K562 (cell line): ENCODE measurements around the gene RPS6KL1. TPM values are rescaled to one million over a fixed set of nuclear protein-coding genes. Genes with fewer than 3 reads are reported as not detected.

Experiments
- ATF4 ChIP-seq: fragments of 450-650 bp; formaldehyde crosslinking; IDR thresholded peaks from 2 replicates; pipeline ENCODE4 v1.4.0; 2022; ENCODE audit warnings: mild to moderate bottlenecking, moderate library complexity
- ATF7 ChIP-seq: fragments of 450-650 bp; IDR thresholded peaks from 2 replicates; pipeline ENCODE4 v1.7.1; 2014; ENCODE audit warnings: mild to moderate bottlenecking, moderate library complexity
- CREM ChIP-seq: IDR thresholded peaks from 2 replicates; pipeline ENCODE4 v1.6.1; 2014; ENCODE audit warnings: antibody characterized with exemption, low read depth
- HDAC1 ChIP-seq, 2 experiments: fragments of 450-650 bp; IDR thresholded peaks; 2 replicates each; pipeline ENCODE4 v1.6.1; 2016 to 2017; ENCODE audit warnings: inconsistent platforms in 1 of 2, mild to moderate bottlenecking in 1 of 2, moderate library complexity in 1 of 2
- HMGN3 ChIP-seq: IDR thresholded peaks from 2 replicates; pipeline ENCODE4 v1.6.1; 2011; ENCODE audit warnings: borderline replicate concordance, low read depth, mild to moderate bottlenecking, mixed read lengths, low read length; ENCODE audit not compliant: insufficient read length; ENCODE audit errors: extremely low read depth
- JUN ChIP-seq, 2 experiments: sonication (generic) in 1 of 2; formaldehyde crosslinking in 1 of 2; IDR thresholded peaks; 2 replicates each; pipeline versions ENCODE4 v1.6.1 to v1.8.0; 2012 to 2022; ENCODE audit warnings: borderline replicate concordance in 2 of 2, mild to moderate bottlenecking in 2 of 2, improper control_type of control experiment in 1 of 2, low read depth in 1 of 2, low read length in 1 of 2, missing genetic modification reagents in 1 of 2
- L3MBTL2 ChIP-seq: fragments of 450-650 bp; IDR thresholded peaks from 2 replicates; pipeline ENCODE4 v1.6.1; 2016; ENCODE audit warnings: mild to moderate bottlenecking, moderate library complexity
- MBD2 ChIP-seq: sonication (generic); IDR thresholded peaks from 2 replicates; pipeline ENCODE4 v1.6.1; 2016; ENCODE audit warnings: low read depth, borderline replicate concordance
- MYC ChIP-seq, 2 experiments: fragments of 250-450 bp in 1 of 2; sonication (Bioruptor Pico) in 1 of 2; IDR thresholded peaks; 2 replicates each; pipeline versions ENCODE4 v1.5.1 to v1.6.1; 2012 to 2021; ENCODE audit warnings: low read depth in 2 of 2, borderline replicate concordance in 1 of 2, improper control_type of control experiment in 1 of 2, low read length in 1 of 2, mild to moderate bottlenecking in 1 of 2, moderate library complexity in 1 of 2
- PHF8 ChIP-seq: fragments of 200-600 bp; sonication (generic); IDR thresholded peaks from 2 replicates; pipeline ENCODE4 v1.6.1; 2012; ENCODE audit warnings: mixed run types, mild to moderate bottlenecking, inconsistent platforms, low read length, moderate library complexity, borderline replicate concordance
- POLR2A ChIP-seq: fragments of 450-650 bp; conservative IDR thresholded peaks from 2 replicates; pipeline ENCODE4 v1.6.1; 2016
- RBBP5 ChIP-seq: fragments of 200-600 bp; sonication (generic); IDR thresholded peaks from 2 replicates; pipeline ENCODE4 v1.6.1; 2012; ENCODE audit warnings: borderline replicate concordance, mild to moderate bottlenecking, low read length, control low read depth, inconsistent platforms; ENCODE audit not compliant: insufficient read depth, poor library complexity, severe bottlenecking
- SUPT5H ChIP-seq: fragments of 450-650 bp; IDR thresholded peaks from 2 replicates; pipeline ENCODE4 v1.6.1; 2016
- ZFP91 ChIP-seq: sonication (generic); formaldehyde crosslinking; IDR thresholded peaks from 2 replicates; pipeline ENCODE4 v1.8.0; 2022; ENCODE audit warnings: mild to moderate bottlenecking, missing genetic modification reagents
- ZNF324 ChIP-seq: fragments of 250-450 bp; sonication (Bioruptor Pico); IDR thresholded peaks from 2 replicates; pipeline ENCODE4 v1.4.0; 2020; ENCODE audit warnings: mild to moderate bottlenecking
- polyA plus RNA-seq, 8 experiments: library from polyadenylated mRNA; depleted of rRNA in 4 of 8; stranded (reverse) in 5 of 8; unstranded in 3 of 8; fragments of >200 nt; fragmentation: Nextera tagmentation in 2 of 8; fragmentation: Illumina TruSeq in 1 of 8; extraction: Ambion mirVana in 2 of 8; extraction: Trizol in 1 of 8; gene quantifications; 2 replicates each; pipeline versions ENCODE4 v1.2.1 to v1.2.3, GENCODE V29; 2011 to 2014; ENCODE audit warnings: inconsistent platforms in 1 of 8, missing spikeins in 1 of 8
- total RNA-seq, 7 experiments: library from RNA; depleted of rRNA in 6 of 7; stranded (reverse); fragments of >200 nt in 6 of 7; fragmentation: Illumina TruSeq in 2 of 7; extraction: Trizol in 2 of 7; gene quantifications; 2 replicates each; pipeline versions ENCODE4 v1.2.1 to v1.2.3, GENCODE V29; 2011 to 2021; ENCODE audit warnings: low replicate concordance in 1 of 7
- TF ChIP-seq, protein P1 (sequence below): sonication (generic); formaldehyde crosslinking; IDR thresholded peaks from 2 replicates; pipeline ENCODE4 v1.8.1; 2022; ENCODE audit warnings: missing genetic modification reagents
- TF ChIP-seq, protein P2 (sequence below): sonication (generic); formaldehyde crosslinking; IDR thresholded peaks from 2 replicates; pipeline ENCODE4 v1.8.0; 2022; ENCODE audit warnings: missing genetic modification reagents, mild to moderate bottlenecking, moderate library complexity, borderline replicate concordance
- TF ChIP-seq, protein P3 (sequence below): fragments of 450-650 bp; IDR thresholded peaks from one replicate; pipeline ENCODE4 v1.6.1; 2018; ENCODE audit warnings: mild to moderate bottlenecking, moderate library complexity; ENCODE audit not compliant: partially characterized antibody

RPS6KL1 gene
- total and polyA plus RNA-seq, 9 of the 15 experiments (the other 6 are each of a cell fraction or from before 2014, with no cell fraction given) = 0.91 to 15.5 (median 8.1) TPM

DNA sequence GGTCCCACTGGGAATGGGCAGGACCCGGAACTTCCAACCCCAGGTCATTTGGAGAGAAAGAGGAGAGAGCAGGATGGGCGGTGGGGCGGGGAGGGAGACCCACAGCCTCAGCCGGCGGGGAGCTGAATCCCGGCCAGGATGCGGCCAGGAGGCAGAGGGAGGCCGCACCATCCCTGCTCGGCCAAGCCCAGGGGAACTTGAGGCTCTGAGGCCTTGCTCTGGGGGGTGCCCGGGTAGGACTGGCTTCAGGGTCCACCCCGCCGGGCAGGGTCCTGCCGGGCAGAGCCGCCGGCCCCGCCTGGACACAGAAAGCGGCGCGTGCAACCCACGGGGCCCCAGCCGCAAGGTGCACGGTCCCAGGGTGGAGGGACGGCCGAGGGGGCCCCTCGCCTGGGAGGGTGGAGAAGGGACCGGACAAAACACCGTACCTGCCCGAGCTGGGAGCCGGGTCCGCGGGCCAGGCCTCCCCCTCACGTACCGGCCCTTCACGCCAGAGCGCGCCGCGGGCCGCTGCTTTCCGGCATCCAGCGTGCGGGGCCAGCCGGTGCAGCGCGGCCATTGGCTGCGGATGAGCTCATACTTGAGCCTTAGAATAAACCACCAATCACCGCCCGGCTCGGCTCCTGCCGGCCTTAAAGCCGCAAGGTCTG lies at the start of gene RPS6KL1 (continued):
- TF ChIP-seq, protein P1, sequence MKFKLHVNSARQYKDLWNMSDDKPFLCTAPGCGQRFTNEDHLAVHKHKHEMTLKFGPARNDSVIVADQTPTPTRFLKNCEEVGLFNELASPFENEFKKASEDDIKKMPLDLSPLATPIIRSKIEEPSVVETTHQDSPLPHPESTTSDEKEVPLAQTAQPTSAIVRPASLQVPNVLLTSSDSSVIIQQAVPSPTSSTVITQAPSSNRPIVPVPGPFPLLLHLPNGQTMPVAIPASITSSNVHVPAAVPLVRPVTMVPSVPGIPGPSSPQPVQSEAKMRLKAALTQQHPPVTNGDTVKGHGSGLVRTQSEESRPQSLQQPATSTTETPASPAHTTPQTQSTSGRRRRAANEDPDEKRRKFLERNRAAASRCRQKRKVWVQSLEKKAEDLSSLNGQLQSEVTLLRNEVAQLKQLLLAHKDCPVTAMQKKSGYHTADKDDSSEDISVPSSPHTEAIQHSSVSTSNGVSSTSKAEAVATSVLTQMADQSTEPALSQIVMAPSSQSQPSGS = peak; percentile 33; the same call in 1 of the 2 replicates
- no peak for TF ChIP-seq ZNF324 (CRISPR knock-in tag)
- TF ChIP-seq ATF4 = no peak
- TF ChIP-seq, protein P2, sequence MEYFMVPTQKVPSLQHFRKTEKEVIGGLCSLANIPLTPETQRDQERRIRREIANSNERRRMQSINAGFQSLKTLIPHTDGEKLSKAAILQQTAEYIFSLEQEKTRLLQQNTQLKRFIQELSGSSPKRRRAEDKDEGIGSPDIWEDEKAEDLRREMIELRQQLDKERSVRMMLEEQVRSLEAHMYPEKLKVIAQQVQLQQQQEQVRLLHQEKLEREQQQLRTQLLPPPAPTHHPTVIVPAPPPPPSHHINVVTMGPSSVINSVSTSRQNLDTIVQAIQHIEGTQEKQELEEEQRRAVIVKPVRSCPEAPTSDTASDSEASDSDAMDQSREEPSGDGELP (CRISPR knock-in tag) = peak; percentile 38; the same call in 1 of the 2 replicates
- TF ChIP-seq JUN (IDR thresholded peaks at IDR 0.05; ENCODE audit: borderline replicate concordance, low read depth, low read length) = peak; percentile 69
- no peak for TF ChIP-seq JUN (CRISPR knock-in tag; IDR thresholded peaks at IDR 0.05; ENCODE audit: borderline replicate concordance)
- peak; percentile 44; the same call in 1 of the 2 replicates for TF ChIP-seq L3MBTL2
- TF ChIP-seq CREM = 0 out of 2 replicates have a peak, but pooled peaks have one; percentile 13
- peak; percentile 62 for TF ChIP-seq RBBP5
- peak; percentile 38 for TF ChIP-seq HMGN3
- peak; percentile 25; the same call in 1 of the 2 replicates for TF ChIP-seq MBD2
- TF ChIP-seq HDAC1 (IDR thresholded peaks at IDR 0.05) = 0 out of 4 replicates have a peak, but pooled peaks of 1 of the 2 experiments have one; percentile 18
- peak; percentile 69; the same call in 1 of the 2 replicates for TF ChIP-seq PHF8
- TF ChIP-seq, protein P3, sequence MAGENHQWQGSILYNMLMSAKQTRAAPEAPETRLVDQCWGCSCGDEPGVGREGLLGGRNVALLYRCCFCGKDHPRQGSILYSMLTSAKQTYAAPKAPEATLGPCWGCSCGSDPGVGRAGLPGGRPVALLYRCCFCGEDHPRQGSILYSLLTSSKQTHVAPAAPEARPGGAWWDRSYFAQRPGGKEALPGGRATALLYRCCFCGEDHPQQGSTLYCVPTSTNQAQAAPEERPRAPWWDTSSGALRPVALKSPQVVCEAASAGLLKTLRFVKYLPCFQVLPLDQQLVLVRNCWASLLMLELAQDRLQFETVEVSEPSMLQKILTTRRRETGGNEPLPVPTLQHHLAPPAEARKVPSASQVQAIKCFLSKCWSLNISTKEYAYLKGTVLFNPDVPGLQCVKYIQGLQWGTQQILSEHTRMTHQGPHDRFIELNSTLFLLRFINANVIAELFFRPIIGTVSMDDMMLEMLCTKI = no peak
- 0 out of 2 replicates have a peak, but pooled peaks have one; percentile 50 for TF ChIP-seq ZFP91 (CRISPR knock-in tag)
- TF ChIP-seq SUPT5H = peak; percentile 52; the same call in 1 of the 2 replicates
- TF ChIP-seq MYC (IDR thresholded peaks at IDR 0.05; ENCODE audit: low read depth, low read length) = peak; percentile 45; the same call in 1 of the 2 replicates
- TF ChIP-seq MYC (CRISPR knock-in tag; IDR thresholded peaks at IDR 0.05; ENCODE audit: borderline replicate concordance, low read depth) = no peak
- peak; percentile 97 for TF ChIP-seq ATF7
- TF ChIP-seq POLR2A = peak; percentile 69
